Endothelial cell of umbilical vein (primary cell): Measurements from ENCODE around the gene PPFIBP2. TPM values are rescaled to one million over a fixed set of nuclear protein-coding genes. Genes with fewer than 3 reads are reported as not detected.
A peak's percentile ranks its signal among the peaks of the same experiment; 100 is the strongest.
"Not testable (repeated sequence)": the region's sequence is repeated elsewhere in the genome, so short reads cannot be mapped to it uniquely, and the experiment has no call there.

ENCODE experiments used
- BruUV-seq: library from RNA; stranded (reverse); fragments of 400-500 nt; replicated peaks from 2 replicates; lab custom pipeline; 2021; lab: Mats Ljungman, UMichigan
- CTCF ChIA-PET: fragments of 300-600, 350-600 bp; sonication (Branson Sonifier 250); formaldehyde crosslinking; loops from one replicate; lab custom pipeline; 2021; ENCODE audit warnings: antibody characterized with exemption, inconsistent platforms; lab: Charles Lee
- POLR2A ChIA-PET: fragments of 300-600, 350-600 bp; sonication (Branson Sonifier 250); formaldehyde crosslinking; loops from one replicate; lab custom pipeline; 2021; ENCODE audit warnings: antibody characterized with exemption, inconsistent platforms; lab: Charles Lee
- DNase-seq: peaks from one replicate; pipeline ENCODE4 v3.0.0-alpha.2; 2011; ENCODE audit warnings: low read depth, low spot score
- FAIRE-seq: peaks from 2 replicates; lab custom pipeline; 2011; peaks lifted over from hg19 to GRCh38; lab: Jason Lieb, UNC
- H2AFZ ChIP-seq: 2 replicates; pipeline ENCODE4 v1.6.0; 2012; ENCODE audit warnings: low read depth, low read length, control low read depth, inconsistent platforms
- H3K27ac ChIP-seq: 2 replicates; pipeline ENCODE4 v1.5.1; 2011; ENCODE audit warnings: low read depth, mild to moderate bottlenecking, control low read depth, low read length, moderate library complexity; ENCODE audit not compliant: insufficient read depth
- H3K27me3 ChIP-seq, 2 experiments: 2 replicates each; pipeline versions ENCODE4 v1.6.0 to v1.6.1; 2011; ENCODE audit warnings: low read length in 2 of 2, mixed read lengths in 1 of 2; ENCODE audit not compliant: control insufficient read depth in 2 of 2, insufficient read depth in 2 of 2
- H3K36me3 ChIP-seq, 2 experiments: 2 replicates in 1 of 2; 3 replicates in 1 of 2; pipeline ENCODE4 v1.5.1; 2011; ENCODE audit warnings: low read length in 2 of 2, mild to moderate bottlenecking in 1 of 2, moderate library complexity in 1 of 2; ENCODE audit not compliant: control insufficient read depth in 2 of 2, insufficient read depth in 2 of 2; ENCODE audit errors: extremely low read depth in 1 of 2
- H3K4me1 ChIP-seq: 3 replicates; pipeline ENCODE4 v1.5.1; 2011; ENCODE audit warnings: mild to moderate bottlenecking, low read length; ENCODE audit not compliant: control insufficient read depth, insufficient read depth; ENCODE audit errors: extremely low read depth
- H3K4me2 ChIP-seq: 2 replicates; pipeline ENCODE4 v1.6.1; 2011; ENCODE audit warnings: low read length, control low read depth, mixed read lengths; ENCODE audit not compliant: insufficient read depth
- H3K4me3 ChIP-seq, 3 experiments: fragments of 200-600 bp in 1 of 3; sonication (generic), shearing (Covaris generic) in 1 of 3; replicated peaks in 1 of 3; 2 replicates each; pipeline ENCODE4 v1.5.1; 2011 to 2016; ENCODE audit warnings: control low read depth in 3 of 3, low read length in 3 of 3, mild to moderate bottlenecking in 2 of 3, inconsistent platforms in 1 of 3, low read depth in 1 of 3, moderate library complexity in 1 of 3; ENCODE audit not compliant: insufficient read depth in 1 of 3
- H3K79me2 ChIP-seq: 2 replicates; pipeline ENCODE4 v1.6.0; 2012; ENCODE audit warnings: low read length, inconsistent platforms; ENCODE audit not compliant: control insufficient read depth, insufficient read depth
- H3K9ac ChIP-seq: replicated peaks from 2 replicates; pipeline ENCODE3; 2011; ENCODE audit warnings: low read length, control low read depth; ENCODE audit not compliant: insufficient read depth; ENCODE audit errors: extremely low read depth
- H3K9me1 ChIP-seq: replicated peaks from 3 replicates; pipeline ENCODE4 v1.6.0; 2011; ENCODE audit warnings: mild to moderate bottlenecking, low read length; ENCODE audit not compliant: control insufficient read depth, insufficient read depth; ENCODE audit errors: extremely low read depth
- H3K9me3 ChIP-seq: replicated peaks from 2 replicates; pipeline ENCODE4 v1.5.1; 2012; ENCODE audit warnings: low read length, inconsistent platforms; ENCODE audit not compliant: control insufficient read depth, insufficient read depth
- H4K20me1 ChIP-seq: replicated peaks from 2 replicates; pipeline ENCODE3; 2011; ENCODE audit warnings: mild to moderate bottlenecking, low read length; ENCODE audit not compliant: control insufficient read depth, insufficient read depth; ENCODE audit errors: extremely low read depth
- EZH2 ChIP-seq: IDR thresholded peaks from 2 replicates; pipeline ENCODE4 v1.6.1; 2012; ENCODE audit warnings: borderline replicate concordance, low read depth, mild to moderate bottlenecking, moderate library complexity, low read length, inconsistent platforms; ENCODE audit not compliant: severe bottlenecking
- dilution Hi-C: fragments of 300-500 bp; cut with MboI; formaldehyde crosslinking; loops from one replicate; pipeline ENCODE4 v1.15.0; 2019; ENCODE audit warnings: low sequenced_read_pairs; ENCODE audit not compliant: extremely low pct_ligation_motif_present
- intact Hi-C: fragments of 100-400 bp; cut with micrococcal nuclease; formaldehyde crosslinking; loops from one replicate; pipeline ENCODE4 v1.10.0; 2022
- polyA plus RNA-seq, 4 experiments: library from polyadenylated mRNA; depleted of rRNA in 3 of 4; stranded (reverse) in 3 of 4; unstranded in 1 of 4; fragments of >200 nt; gene quantifications; 2 replicates each; pipeline versions ENCODE4 v1.2.1 to v1.2.3, GENCODE V29; 2011 to 2012; ENCODE audit warnings: missing spikeins in 1 of 4
- total RNA-seq: library from RNA; stranded (reverse); gene quantifications from 2 replicates; pipeline ENCODE4 v1.2.3, GENCODE V29; 2021
- TF ChIP-seq, protein P1 (sequence below), 2 donors: IDR thresholded peaks; 1 replicate in 1 of 2; 2 replicates in 1 of 2; pipeline ENCODE4 v1.5.1; 2011; ENCODE audit warnings: low read length in 2 of 2, mild to moderate bottlenecking in 2 of 2, moderate library complexity in 2 of 2, control low read depth in 1 of 2, inconsistent platforms in 1 of 2, low read depth in 1 of 2; ENCODE audit not compliant: insufficient read depth in 1 of 2; ENCODE audit errors: extremely low read depth in 1 of 2

PPFIBP2 gene
- total and polyA plus RNA-seq, 2 donors (not counting 3 experiments of a cell fraction or from before 2014, with no cell fraction given): 1.3 to 4.0 TPM

DNA sequence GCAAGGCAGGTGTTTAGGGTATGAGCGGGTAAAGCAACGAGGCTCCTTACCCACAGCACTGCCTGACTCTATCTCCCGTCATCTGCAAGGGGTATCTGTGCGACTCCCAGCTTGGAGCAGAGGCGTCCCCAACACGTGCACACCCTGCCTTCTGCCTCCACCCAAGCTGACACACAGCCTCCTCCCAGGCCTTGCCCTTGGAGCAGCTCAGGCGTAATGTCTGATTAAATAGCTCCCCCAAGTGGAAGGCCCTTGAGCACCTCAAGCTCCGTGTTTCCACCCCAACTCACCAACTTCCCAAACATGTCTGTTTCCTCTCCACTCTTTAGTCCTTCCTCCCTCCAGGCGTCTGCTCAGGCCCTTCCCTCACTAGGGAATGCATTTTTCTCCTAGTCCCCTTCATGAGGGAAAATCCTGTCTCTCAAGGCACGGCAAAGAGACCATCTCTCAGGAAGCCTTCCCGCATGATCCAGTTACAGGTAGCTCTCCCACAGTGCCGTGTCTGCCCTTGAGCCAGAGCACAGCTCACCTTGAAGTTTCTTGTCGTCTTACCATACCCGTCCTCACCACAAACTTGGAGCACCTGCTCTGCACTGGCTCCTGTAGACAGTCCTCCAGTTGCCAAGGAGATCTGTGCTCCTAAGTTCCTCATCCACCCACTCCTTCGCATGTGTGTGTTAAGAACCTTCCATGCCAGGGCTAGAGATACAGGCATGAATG lies 143.7 kb downstream of the PPFIBP2 start:
- Histone ChIP-seq H3K9me1 (no peaks in the 10 kb centered on the region), H3K4me2 (no peak overlapping the region), H3K9me3 (no peaks in the 10 kb centered on the region), H4K20me1 (no peaks in the 10 kb centered on the region), H3K4me3 (no peak overlapping the region), H3K27me3 (no peaks in the 10 kb centered on the region), H3K27ac (no peak overlapping the region), H3K36me3 (no peaks in the 10 kb centered on the region), H3K4me1 (no peaks in the 10 kb centered on the region), H2AFZ (no peak overlapping the region), H3K79me2 (no peaks in the 10 kb centered on the region), H3K9ac (no peak overlapping the region)
- TF ChIP-seq, protein P1, sequence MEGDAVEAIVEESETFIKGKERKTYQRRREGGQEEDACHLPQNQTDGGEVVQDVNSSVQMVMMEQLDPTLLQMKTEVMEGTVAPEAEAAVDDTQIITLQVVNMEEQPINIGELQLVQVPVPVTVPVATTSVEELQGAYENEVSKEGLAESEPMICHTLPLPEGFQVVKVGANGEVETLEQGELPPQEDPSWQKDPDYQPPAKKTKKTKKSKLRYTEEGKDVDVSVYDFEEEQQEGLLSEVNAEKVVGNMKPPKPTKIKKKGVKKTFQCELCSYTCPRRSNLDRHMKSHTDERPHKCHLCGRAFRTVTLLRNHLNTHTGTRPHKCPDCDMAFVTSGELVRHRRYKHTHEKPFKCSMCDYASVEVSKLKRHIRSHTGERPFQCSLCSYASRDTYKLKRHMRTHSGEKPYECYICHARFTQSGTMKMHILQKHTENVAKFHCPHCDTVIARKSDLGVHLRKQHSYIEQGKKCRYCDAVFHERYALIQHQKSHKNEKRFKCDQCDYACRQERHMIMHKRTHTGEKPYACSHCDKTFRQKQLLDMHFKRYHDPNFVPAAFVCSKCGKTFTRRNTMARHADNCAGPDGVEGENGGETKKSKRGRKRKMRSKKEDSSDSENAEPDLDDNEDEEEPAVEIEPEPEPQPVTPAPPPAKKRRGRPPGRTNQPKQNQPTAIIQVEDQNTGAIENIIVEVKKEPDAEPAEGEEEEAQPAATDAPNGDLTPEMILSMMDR (IDR thresholded peaks at IDR 0.05; ENCODE audit: extremely low read depth in 1 of 2, insufficient read depth in 1 of 2, low read depth in 1 of 2, low read length in 2 of 2): peak; percentile 64 to 80
- TF ChIP-seq EZH2: no peak
- DNase-seq (peak; percentile 75), FAIRE-seq (peak; percentile 81)
- POLR2A ChIA-PET: interaction anchor here (1.1 to 1.3 kb wide), 2 partner anchors 84 to 86 kb away, joined by 4 to 11 read pairs; no protein-coding TSS in a partner anchor
- dilution Hi-C loops (no loop called here), intact Hi-C loops (loop anchor here (1.0 to 2.0 kb wide), 4 partner anchors 86 to 559 kb away; partner anchors contain the start of gene PPFIBP2)
- CTCF ChIA-PET: interaction anchor here (0.6 to 10.0 kb wide), 54 partner anchors 9 to 560 kb away, joined by 3 to 766 read pairs (median 6); partner anchors contain the start of gene PPFIBP2
- no TSS peak for BruUV-seq

DNA sequence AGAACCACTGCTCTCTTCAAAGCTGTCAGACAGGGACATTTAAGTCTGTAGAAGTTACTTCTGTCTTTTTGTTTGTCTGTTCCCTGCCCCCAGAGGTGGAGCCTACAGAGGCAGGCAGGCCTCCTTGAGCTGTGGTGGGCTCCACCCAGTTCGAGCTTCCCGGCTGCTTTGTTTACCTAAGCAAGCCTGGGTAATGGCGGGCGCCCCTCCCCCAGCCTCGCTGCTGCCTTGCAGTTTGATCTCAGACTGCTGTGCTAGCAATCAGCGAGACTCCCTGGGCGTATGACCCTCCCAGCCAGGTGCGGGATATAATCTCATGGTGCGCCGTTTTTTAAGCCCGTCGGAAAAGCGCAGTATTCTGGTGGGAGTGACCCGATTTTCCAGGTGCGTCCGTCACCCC lies 149.7 kb downstream of the PPFIBP2 start:
- intact Hi-C loops: not testable (repeated sequence)

More for the DNA sequence above, 149.7 kb downstream of the PPFIBP2 start:
- H3K4me3 ChIP-seq, DNase-seq, H3K9me3 ChIP-seq, H3K4me1 ChIP-seq, POLR2A ChIA-PET, FAIRE-seq, dilution Hi-C loops, H3K4me2 ChIP-seq, H3K9me1 ChIP-seq, H3K36me3 ChIP-seq, H3K79me2 ChIP-seq, H3K27me3 ChIP-seq, H4K20me1 ChIP-seq, H3K9ac ChIP-seq, H2AFZ ChIP-seq, BruUV-seq, H3K27ac ChIP-seq: not testable (repeated sequence)
- CTCF ChIA-PET: interaction anchor here (9.7 kb wide), 1 partner anchor 89 kb away, joined by 225 read pairs; no protein-coding TSS in a partner anchor
